Subcutaneous abdominal adipose tissue (tissue), 5 donors: ENCODE data around the gene CDC5L.

Experiments used
- H3K27ac ChIP-seq: one replicate; pipeline ENCODE4 v1.7.0; 2013; ENCODE audit warnings: low read depth, mild to moderate bottlenecking, inconsistent platforms, low read length, moderate library complexity
- H3K27me3 ChIP-seq, 5 donors: one replicate each; pipeline ENCODE4 v1.7.0; 2013; ENCODE audit warnings: low read length in 5 of 5, inconsistent platforms in 1 of 5; ENCODE audit not compliant: control insufficient read depth in 5 of 5, insufficient read depth in 4 of 5
- H3K36me3 ChIP-seq, 5 donors: one replicate each; pipeline ENCODE4 v1.7.0; 2013; ENCODE audit warnings: low read length in 5 of 5; ENCODE audit not compliant: control insufficient read depth in 5 of 5, insufficient read depth in 5 of 5
- H3K4me1 ChIP-seq, 5 donors: one replicate each; pipeline ENCODE4 v1.7.0; 2013; ENCODE audit warnings: low read length in 5 of 5, mild to moderate bottlenecking in 3 of 5, moderate library complexity in 1 of 5; ENCODE audit not compliant: control insufficient read depth in 5 of 5, insufficient read depth in 5 of 5
- H3K4me3 ChIP-seq, 5 donors: one replicate each; pipeline ENCODE4 v1.7.0; 2013; ENCODE audit warnings: low read length in 5 of 5, low read depth in 1 of 5
- H3K9ac ChIP-seq, 5 donors: one replicate each; pipeline ENCODE4 v1.7.0; 2013; ENCODE audit warnings: low read length in 5 of 5, mild to moderate bottlenecking in 4 of 5, moderate library complexity in 3 of 5
- H3K9me3 ChIP-seq, 5 donors: one replicate each; pipeline ENCODE4 v1.7.0; 2013; ENCODE audit warnings: low read length in 5 of 5; ENCODE audit not compliant: control insufficient read depth in 5 of 5
- donor health status: healthy.
- donor health status: healthy.
- donor health status: healthy.
- donor health status: healthy.
- donor health status: healthy.

CDC5L gene

GRCh38 chr6:44489910-44490604, 102.6 kb downstream of the CDC5L start:
- Histone ChIP-seq H3K4me3 (no peak overlapping the region), H3K27ac (peak overlapping the region; percentile 57), H3K9ac (peak overlapping the region in 3 of 5 donors; percentile 4 to 32 (median 16)), H3K36me3 (no peaks in the 10 kb centered on the region), H3K4me1 (peaks cover 0 to 17% (median 5%) of the 10 kb centered on the region in 5 donors), H3K9me3 (no peaks in the 10 kb centered on the region), H3K27me3 (peaks cover 0 to 23% (median 4%) of the 10 kb centered on the region in 5 donors)

GRCh38 chr6:44493132-44493531, 105.6 kb downstream of the CDC5L start:
- H3K9ac ChIP-seq: no peak overlapping the region
- H3K4me3 ChIP-seq: no peak overlapping the region
- H3K4me1 ChIP-seq: peaks cover 2 to 36% (median 12%) of the 10 kb centered on the region in 5 donors
- H3K36me3 ChIP-seq: no peaks in the 10 kb centered on the region
- peaks cover 0 to 28% (median 4%) of the 10 kb centered on the region in 5 donors for H3K27me3 ChIP-seq
- no peak overlapping the region for H3K27ac ChIP-seq
- no peaks in the 10 kb centered on the region for H3K9me3 ChIP-seq

- H3K9me3 ChIP-seq: no peaks in the 10 kb centered on the region
- no peak overlapping the region for H3K4me3 ChIP-seq
- H3K27me3 ChIP-seq: peaks cover 0 to 28% (median 4%) of the 10 kb centered on the region in 5 donors
- no peak overlapping the region for H3K27ac ChIP-seq
- no peak overlapping the region for H3K9ac ChIP-seq
- H3K36me3 ChIP-seq: no peaks in the 10 kb centered on the region
- H3K4me1 ChIP-seq: peaks cover 2 to 41% (median 12%) of the 10 kb centered on the region in 5 donors
Measured at GRCh38 chr6:44493593-44493992, 106.1 kb downstream of the CDC5L start.

GRCh38 chr6:44494011-44494501, 106.5 kb downstream of the CDC5L start:
- Histone ChIP-seq H3K36me3 (no peaks in the 10 kb centered on the region), H3K27ac (no peak overlapping the region)

GRCh38 chr6:44495036-44495901, 107.8 kb downstream of the CDC5L start:
- Histone ChIP-seq H3K4me3 (no peak overlapping the region), H3K27me3 (peaks cover 0 to 35% (median 11%) of the 10 kb centered on the region in 5 donors), H3K27ac (no peak overlapping the region), H3K4me1 (peaks cover 0 to 36% (median 11%) of the 10 kb centered on the region in 5 donors), H3K9ac (no peak overlapping the region), H3K36me3 (no peaks in the 10 kb centered on the region), H3K9me3 (no peaks in the 10 kb centered on the region)

More at GRCh38 chr6:44494011-44494501, 106.5 kb downstream of the CDC5L start:
- Histone ChIP-seq H3K27me3 (peaks cover 0 to 33% (median 8%) of the 10 kb centered on the region in 5 donors), H3K4me3 (no peak overlapping the region), H3K4me1 (peaks cover 2 to 43% (median 12%) of the 10 kb centered on the region in 5 donors), H3K9me3 (no peaks in the 10 kb centered on the region), H3K9ac (no peak overlapping the region)

- Histone ChIP-seq H3K4me1 (peaks cover 0 to 33% (median 11%) of the 10 kb centered on the region in 5 donors), H3K9ac (no peak overlapping the region), H3K9me3 (peaks cover 3 to 5% (median 4%) of the 10 kb centered on the region in 5 donors), H3K4me3 (no peak overlapping the region), H3K27ac (no peak overlapping the region), H3K36me3 (no peaks in the 10 kb centered on the region), H3K27me3 (peaks cover 0 to 38% (median 11%) of the 10 kb centered on the region in 5 donors)
Measured at GRCh38 chr6:44496665-44497369, 109.3 kb downstream of the CDC5L start.

- H3K9me3 ChIP-seq: peaks cover 3 to 5% (median 4%) of the 10 kb centered on the region in 5 donors
- H3K4me1 ChIP-seq: peaks cover 0 to 40% (median 11%) of the 10 kb centered on the region in 5 donors
- no peak overlapping the region for H3K9ac ChIP-seq
- H3K27me3 ChIP-seq: peaks cover 0 to 40% (median 11%) of the 10 kb centered on the region in 5 donors
- no peak overlapping the region for H3K27ac ChIP-seq
- H3K36me3 ChIP-seq: no peaks in the 10 kb centered on the region
- no peak overlapping the region for H3K4me3 ChIP-seq
Measured at GRCh38 chr6:44497807-44498206, 110.3 kb downstream of the CDC5L start.

GRCh38 chr6:44498436-44498835, 110.9 kb downstream of the CDC5L start:
- H3K9me3 ChIP-seq: peaks cover 3 to 5% (median 4%) of the 10 kb centered on the region in 5 donors
- peaks cover 0 to 38% (median 11%) of the 10 kb centered on the region in 5 donors for H3K27me3 ChIP-seq
- no peak overlapping the region for H3K27ac ChIP-seq
- peak overlapping the region in 1 of 5 donors; percentile 4 for H3K4me3 ChIP-seq
- H3K9ac ChIP-seq: no peak overlapping the region
- H3K36me3 ChIP-seq: no peaks in the 10 kb centered on the region
- peaks cover 0 to 40% (median 11%) of the 10 kb centered on the region in 5 donors for H3K4me1 ChIP-seq

- H3K4me1 ChIP-seq: peaks cover 0 to 37% (median 11%) of the 10 kb centered on the region in 5 donors
- no peak overlapping the region for H3K9ac ChIP-seq
- H3K27me3 ChIP-seq: peaks cover 0 to 35% (median 11%) of the 10 kb centered on the region in 5 donors
Measured at GRCh38 chr6:44499609-44500008, 112.1 kb downstream of the CDC5L start.

More at GRCh38 chr6:44499609-44500008, 112.1 kb downstream of the CDC5L start:
- H3K4me3 ChIP-seq: no peak overlapping the region
- H3K27ac ChIP-seq: no peak overlapping the region
- H3K36me3 ChIP-seq: no peaks in the 10 kb centered on the region
- peaks cover 3 to 5% (median 4%) of the 10 kb centered on the region in 5 donors for H3K9me3 ChIP-seq
